GM18526 (cell line): Measurements from ENCODE around the gene UBE2L3.

Experiments used
- POLR2A ChIP-seq: IDR thresholded peaks from 3 replicates; pipeline ENCODE4 v1.6.1; 2011; ENCODE audit not compliant: insufficient read length; ENCODE audit errors: extremely low read depth

The UBE2L3 gene

DNA sequence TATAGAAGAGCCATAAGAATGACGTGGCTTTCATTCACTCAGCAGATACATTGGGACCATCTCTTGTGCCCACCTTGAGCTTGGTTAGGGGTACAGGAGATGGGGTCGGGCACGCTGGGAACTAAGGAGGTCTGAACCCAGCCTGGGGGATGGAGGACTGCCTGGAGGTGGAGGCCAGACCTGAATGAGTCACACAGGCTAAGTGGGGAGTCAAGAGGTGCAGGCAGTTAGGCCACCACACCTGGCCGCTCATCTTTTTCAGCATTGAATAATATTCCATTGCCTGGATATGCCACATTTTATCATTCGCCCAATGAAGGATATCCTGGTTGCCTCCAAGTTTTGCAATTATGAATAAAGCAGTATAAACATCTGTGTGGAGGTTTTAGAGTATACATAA is 94.5 kb downstream of the UBE2L3 start:
- no peak for TF ChIP-seq POLR2A

DNA sequence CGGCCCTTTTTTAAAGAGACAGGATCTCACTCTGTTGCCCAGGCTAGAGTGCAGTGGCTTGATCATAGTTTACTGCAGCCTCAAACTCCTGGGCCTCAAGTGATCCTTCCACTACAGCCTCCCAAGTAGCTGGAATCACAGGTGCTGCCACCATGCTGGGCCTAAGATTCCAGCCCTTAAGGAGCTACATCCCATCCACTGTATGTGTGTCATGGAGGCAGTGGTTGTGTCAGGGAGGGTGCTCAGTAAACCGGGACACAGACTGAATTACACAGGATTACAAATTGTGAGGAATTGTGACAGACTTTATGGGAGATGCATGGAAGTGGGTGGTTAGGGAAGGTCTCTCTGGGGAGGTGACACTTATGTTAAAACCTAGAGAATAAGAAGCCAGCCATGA is 96.2 kb downstream of the UBE2L3 start:
- no peak for TF ChIP-seq POLR2A

DNA sequence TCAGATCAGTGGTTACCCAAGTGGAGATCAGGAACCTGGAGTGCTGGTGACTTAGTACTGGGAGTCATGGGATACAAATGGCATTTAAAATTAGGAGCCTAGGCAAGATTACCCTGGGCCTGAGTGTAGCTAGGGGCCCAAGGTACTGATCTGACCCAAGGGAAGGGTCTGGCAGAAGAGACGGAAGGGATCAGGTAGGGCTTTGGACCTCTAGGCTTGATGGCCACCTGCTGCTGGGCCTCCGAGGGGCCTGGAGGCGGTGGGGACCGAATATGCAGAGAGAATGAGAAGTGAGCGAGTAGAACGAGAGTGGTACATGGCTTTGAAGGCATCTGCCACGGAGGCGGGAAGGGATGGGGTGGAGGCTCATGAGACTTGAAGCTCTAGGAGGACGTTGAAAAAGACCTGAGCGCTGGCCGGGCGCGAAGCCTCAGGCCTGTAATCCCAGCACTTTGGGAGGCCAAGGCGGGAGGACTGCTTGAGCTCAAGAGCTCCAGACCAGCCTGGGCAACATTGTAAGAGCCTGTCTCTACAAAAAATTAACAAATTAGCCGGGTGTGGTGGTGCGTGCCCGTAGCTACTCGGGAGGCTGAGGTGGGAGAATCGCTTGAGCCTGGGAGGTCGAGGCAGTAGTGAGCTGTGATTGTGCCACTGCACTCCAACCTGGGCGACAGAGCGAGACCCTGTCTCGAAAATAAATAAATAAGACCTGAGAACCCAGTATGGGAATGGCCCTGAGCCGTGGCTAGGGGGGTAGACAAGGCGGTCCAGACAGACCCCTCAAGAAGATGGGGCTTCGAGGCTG is 97.7 kb downstream of the UBE2L3 start:
- TF ChIP-seq POLR2A, result no peak

DNA sequence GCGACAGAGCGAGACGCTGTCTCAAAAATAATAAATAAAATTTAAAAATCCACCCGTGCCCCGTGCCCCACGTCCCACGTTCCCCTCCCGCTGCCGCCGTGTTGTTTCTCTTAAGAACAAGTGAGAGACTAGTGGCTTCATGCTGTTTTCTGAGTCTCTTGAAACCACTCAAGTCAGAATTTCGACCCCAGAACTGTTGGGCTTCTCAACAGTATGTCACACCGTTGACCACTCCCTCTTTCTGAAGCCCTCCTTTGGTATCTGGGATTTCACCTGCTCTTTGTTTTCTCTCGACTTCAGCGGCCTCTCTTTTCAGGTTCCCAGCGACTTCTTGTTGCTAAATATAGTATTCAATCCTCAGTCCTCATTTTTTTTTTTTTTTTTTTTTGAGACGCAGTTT is 99.3 kb downstream of the UBE2L3 start:
- no peak for TF ChIP-seq POLR2A

DNA sequence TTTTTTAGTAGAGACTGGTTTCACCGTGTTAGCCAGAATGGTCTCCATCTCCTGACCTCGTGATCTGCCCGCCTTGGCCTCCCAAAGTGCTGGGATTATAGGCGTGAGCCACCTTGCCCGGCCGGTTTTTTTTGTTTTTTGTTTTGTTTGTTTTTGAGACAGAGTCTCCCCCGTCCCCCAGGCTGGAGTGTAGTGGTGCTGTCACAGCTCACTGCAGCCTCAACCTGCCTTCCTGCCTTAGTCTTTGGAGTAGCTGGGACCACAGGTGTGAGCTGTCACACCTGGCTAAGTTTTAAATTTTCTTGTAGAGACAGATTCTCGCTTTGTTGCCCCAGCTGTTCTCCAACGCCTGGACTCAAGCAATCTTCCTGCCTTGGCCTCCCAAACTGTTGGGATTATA is 101.5 kb downstream of the UBE2L3 start:
- TF ChIP-seq POLR2A, result no peak

DNA sequence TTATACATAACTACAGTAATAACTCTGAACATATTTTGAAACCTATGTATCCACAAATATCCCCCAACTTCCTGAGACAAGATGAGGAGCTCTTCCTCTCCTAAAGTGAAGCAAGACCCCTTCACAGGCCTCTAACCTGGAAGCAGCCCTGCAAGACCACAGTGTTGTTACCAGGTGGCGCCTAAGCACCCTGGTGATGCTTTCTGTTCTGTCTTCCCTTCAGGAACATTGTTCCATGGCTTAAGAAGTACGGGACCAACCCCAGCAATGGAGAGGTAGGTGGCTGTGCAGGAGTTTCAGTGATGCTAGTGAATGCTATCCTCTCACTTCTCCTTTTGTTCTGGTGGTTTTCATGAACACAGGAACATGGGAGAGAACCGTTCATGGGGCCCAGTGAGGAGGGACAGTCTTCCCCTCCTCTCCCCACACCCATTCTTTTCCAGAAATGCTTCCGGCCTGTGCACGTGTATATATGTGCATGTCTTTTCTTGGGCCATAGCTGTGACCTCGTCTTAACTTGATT is 104.7 kb downstream of the UBE2L3 start:
- no peak for TF ChIP-seq POLR2A
